Measurements from ENCODE around the gene CD300LF. TPM values are rescaled to one million over a fixed set of nuclear protein-coding genes. Genes with fewer than 3 reads are reported as not detected.

Gene CD300LF
- total RNA-seq, 1 experiment from 2014 or later: not detected

- peaks cover 3% of the 10 kb centered on the region for H3K4me1 Mint-ChIP-seq (ENCODE audit: insufficient read depth, unreplicated experiment)
- BruUV-seq (replicated peaks): no TSS peak
- no peaks in the 10 kb centered on the region for H3K36me3 Mint-ChIP-seq (ENCODE audit: insufficient read depth, unreplicated experiment)
- TF ChIP-seq CTCF (IDR thresholded peaks at IDR 0.05; ENCODE audit: unreplicated experiment): no peak
- H3K27me3 Mint-ChIP-seq (ENCODE audit: insufficient read depth, unreplicated experiment): peaks cover 89% of the 10 kb centered on the region
- H3K27ac Mint-ChIP-seq (ENCODE audit: low read depth, unreplicated experiment): no peak overlapping the region
- no peak for DNase-seq (ENCODE audit: unreplicated experiment)
- ChIA-PET CTCF (interaction anchor here (0.7 to 3.2 kb wide), 5 partner anchors 19 to 206 kb away, joined by 3 to 22 read pairs (median 8); no protein-coding TSS in a partner anchor), POLR2A (no interaction called here)
- H3K4me3 Mint-ChIP-seq (ENCODE audit: unreplicated experiment): no peak overlapping the region
- intact Hi-C loops (cut with micrococcal nuclease): loop anchor here (5.0 kb wide), 1 partner anchor 114 kb away; no protein-coding TSS in a partner anchor
- H3K9me3 Mint-ChIP-seq (ENCODE audit: unreplicated experiment): no peaks in the 10 kb centered on the region
These were observed 54.1 kb downstream of the CD300LF start for GRCh38 chr17:74658620-74659019.

- Mint-ChIP-seq H3K9me3 (ENCODE audit: unreplicated experiment) (no peaks in the 10 kb centered on the region), H3K4me1 (ENCODE audit: insufficient read depth, unreplicated experiment) (no peaks in the 10 kb centered on the region), H3K4me3 (ENCODE audit: unreplicated experiment) (no peak overlapping the region), H3K27ac (ENCODE audit: low read depth, unreplicated experiment) (no peak overlapping the region), H3K36me3 (ENCODE audit: insufficient read depth, unreplicated experiment) (no peaks in the 10 kb centered on the region), H3K27me3 (ENCODE audit: insufficient read depth, unreplicated experiment) (peaks cover 89% of the 10 kb centered on the region)
- BruUV-seq (replicated peaks): no TSS peak
- POLR2A ChIA-PET: no interaction called here
- CTCF ChIA-PET: interaction anchor here (0.9 kb wide), 1 partner anchor 287 kb away, joined by 4 read pairs; no protein-coding TSS in a partner anchor
- TF ChIP-seq CTCF (IDR thresholded peaks at IDR 0.05; ENCODE audit: unreplicated experiment): no peak
- no peak for DNase-seq (ENCODE audit: unreplicated experiment)
- intact Hi-C loops (cut with micrococcal nuclease): loop anchor here (5.0 kb wide), 1 partner anchor 118 kb away; no protein-coding TSS in a partner anchor
These were observed 58.0 kb downstream of the CD300LF start for GRCh38 chr17:74654742-74655141.

GRCh38 chr17:74652020-74652419, 60.7 kb downstream of the CD300LF start:
- peaks cover 74% of the 10 kb centered on the region for H3K27me3 Mint-ChIP-seq (ENCODE audit: insufficient read depth, unreplicated experiment)
- BruUV-seq (replicated peaks): no TSS peak
- intact Hi-C loops (cut with micrococcal nuclease): no loop called here
- no peaks in the 10 kb centered on the region for H3K36me3 Mint-ChIP-seq (ENCODE audit: insufficient read depth, unreplicated experiment)
- no peak for TF ChIP-seq CTCF (IDR thresholded peaks at IDR 0.05; ENCODE audit: unreplicated experiment)
- H3K4me3 Mint-ChIP-seq (ENCODE audit: unreplicated experiment): no peak overlapping the region
- H3K27ac Mint-ChIP-seq (ENCODE audit: low read depth, unreplicated experiment): no peak overlapping the region
- no peaks in the 10 kb centered on the region for H3K4me1 Mint-ChIP-seq (ENCODE audit: insufficient read depth, unreplicated experiment)
- ChIA-PET POLR2A (no interaction called here), CTCF (interaction anchor here (0.6 to 0.7 kb wide), 2 partner anchors 28 to 74 kb away, joined by 3 read pairs; partner anchors contain the start of gene CD300E)
- DNase-seq (ENCODE audit: unreplicated experiment): no peak
- no peaks in the 10 kb centered on the region for H3K9me3 Mint-ChIP-seq (ENCODE audit: unreplicated experiment)

- intact Hi-C loops (cut with micrococcal nuclease): no loop called here
- Mint-ChIP-seq H3K4me3 (ENCODE audit: unreplicated experiment) (no peak overlapping the region), H3K27me3 (ENCODE audit: insufficient read depth, unreplicated experiment) (peaks cover 54% of the 10 kb centered on the region), H3K9me3 (ENCODE audit: unreplicated experiment) (no peaks in the 10 kb centered on the region), H3K36me3 (ENCODE audit: insufficient read depth, unreplicated experiment) (no peaks in the 10 kb centered on the region), H3K27ac (ENCODE audit: low read depth, unreplicated experiment) (no peak overlapping the region), H3K4me1 (ENCODE audit: insufficient read depth, unreplicated experiment) (no peaks in the 10 kb centered on the region)
- CTCF ChIA-PET: no interaction called here
- TF ChIP-seq CTCF (IDR thresholded peaks at IDR 0.05; ENCODE audit: unreplicated experiment): no peak
- no peak for DNase-seq (ENCODE audit: unreplicated experiment)
- POLR2A ChIA-PET: no interaction called here
- no TSS peak for BruUV-seq (replicated peaks)
These were observed 62.8 kb downstream of the CD300LF start for GRCh38 chr17:74649909-74650308.
